Memory B cell (primary cell): ENCODE results near the gene ATF6.
A peak's percentile ranks its signal among the peaks of the same experiment; 100 is the strongest.

Source experiments
- ATAC-seq: fragments of 150-1000 bp; cut with Tn5 transposase; 2 replicates; pipeline ENCODE4 v1.10.0; 2021; ENCODE audit warnings: low read depth, mild to moderate bottlenecking, moderate library complexity
- DNase-seq, 2 donors: peaks; one replicate each; pipeline ENCODE4 v3.0.0; 2022; ENCODE audit warnings: low spot score in 2 of 2
- H3K27ac Mint-ChIP-seq: one replicate; pipeline ENCODE4 v1.8.0; 2022; ENCODE audit warnings: mild to moderate bottlenecking, moderate library complexity, mixed read lengths
- H3K27me3 Mint-ChIP-seq: one replicate; pipeline ENCODE4 v1.8.0; 2022; ENCODE audit warnings: mixed read lengths
- H3K36me3 Mint-ChIP-seq: one replicate; pipeline ENCODE4 v1.8.0; 2022; ENCODE audit warnings: mild to moderate bottlenecking, mixed read lengths
- H3K4me1 Mint-ChIP-seq: one replicate; pipeline ENCODE4 v1.8.0; 2022; ENCODE audit warnings: mixed read lengths
- H3K4me3 Mint-ChIP-seq: one replicate; pipeline ENCODE4 v1.8.0; 2022; ENCODE audit warnings: mild to moderate bottlenecking, moderate library complexity, mixed read lengths
- H3K9me3 Mint-ChIP-seq: one replicate; pipeline ENCODE4 v1.8.0; 2022; ENCODE audit warnings: mixed read lengths

ATF6 gene

DNA sequence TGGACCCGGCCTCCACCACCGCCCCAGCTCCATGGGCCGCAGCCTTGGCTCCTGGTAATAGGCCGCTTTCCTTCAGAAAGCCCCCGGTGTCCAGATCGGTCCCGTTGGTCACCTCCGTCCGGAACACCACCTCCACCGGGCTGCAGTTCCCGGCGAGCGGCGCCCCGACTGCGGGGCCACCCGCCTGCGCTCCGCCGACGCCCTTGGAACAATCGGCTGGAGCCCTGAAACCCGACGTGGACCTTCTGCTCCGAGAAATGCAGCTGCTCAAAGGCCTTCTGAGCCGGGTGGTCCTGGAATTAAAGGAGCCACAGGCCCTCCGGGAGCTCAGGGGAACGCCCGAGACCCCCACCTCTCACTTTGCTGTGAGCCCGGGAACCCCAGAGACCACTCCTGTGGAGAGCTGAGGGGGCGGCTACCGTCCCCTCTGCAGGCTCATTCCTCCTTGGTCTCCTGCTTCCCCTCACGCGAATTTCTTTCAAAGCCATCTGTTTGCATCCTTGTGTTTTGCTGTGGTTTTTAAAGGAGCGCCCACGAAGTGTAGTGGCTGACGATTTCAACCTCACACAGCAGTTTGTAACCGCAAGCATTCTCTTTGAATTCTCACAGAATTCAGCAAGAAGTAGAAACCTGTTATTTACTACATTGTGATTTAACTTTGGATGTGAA, 38.7 kb upstream of the ATF6 start:
- DNase-seq: peak in 1 of 2 donors; percentile 45
- no peaks in the 10 kb centered on the region for H3K36me3 Mint-ChIP-seq
- ATAC-seq: peak; percentile 7
- no peaks in the 10 kb centered on the region for H3K27me3 Mint-ChIP-seq
- peaks cover 32% of the 10 kb centered on the region for H3K4me1 Mint-ChIP-seq
- peak overlapping the region; percentile 90 for H3K27ac Mint-ChIP-seq
- H3K9me3 Mint-ChIP-seq: no peaks in the 10 kb centered on the region
- peak overlapping the region; percentile 97 for H3K4me3 Mint-ChIP-seq

DNA sequence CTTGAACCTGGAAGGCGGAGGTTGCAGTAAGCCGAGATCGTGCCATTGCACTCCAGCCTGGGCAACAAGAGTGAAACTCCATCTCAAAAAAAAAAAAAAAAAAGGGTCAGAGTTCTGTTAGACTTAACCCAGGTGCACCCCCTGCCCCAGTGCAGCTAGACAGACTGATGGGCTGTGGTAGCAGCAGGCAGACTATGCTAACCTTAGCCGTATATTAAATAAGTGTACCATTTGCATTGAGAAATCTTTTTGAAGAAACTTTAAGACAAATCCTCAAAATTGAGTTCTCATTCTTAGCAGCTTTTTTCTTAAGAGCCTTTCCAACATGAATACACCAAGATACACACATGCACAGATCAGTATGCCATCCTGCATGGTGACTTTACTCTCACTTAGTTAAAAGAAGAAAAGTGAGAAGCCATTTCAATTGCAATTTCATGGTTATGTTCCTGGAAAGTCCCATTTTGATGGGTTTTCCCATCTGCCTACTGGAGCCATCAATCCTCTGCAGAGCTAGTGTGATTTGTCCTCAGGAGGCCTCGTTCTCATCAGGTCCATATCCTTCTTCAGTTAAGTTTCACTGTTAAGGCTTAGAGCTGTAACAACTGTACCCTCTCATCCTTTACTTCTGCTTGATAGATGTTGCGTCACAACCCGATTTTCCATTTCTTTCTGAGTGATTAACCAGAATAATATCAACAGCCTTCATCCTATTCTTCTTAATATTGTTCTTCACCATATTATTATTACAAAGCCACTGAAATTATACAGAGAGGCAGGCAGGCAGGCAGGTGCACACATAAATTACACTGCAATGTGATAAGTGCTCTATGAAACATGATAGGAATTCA, 37.5 kb upstream of the ATF6 start:
- Mint-ChIP-seq H3K9me3 (no peaks in the 10 kb centered on the region), H3K36me3 (no peaks in the 10 kb centered on the region), H3K4me3 (no peak overlapping the region), H3K27me3 (no peaks in the 10 kb centered on the region), H3K4me1 (peaks cover 32% of the 10 kb centered on the region), H3K27ac (peak overlapping the region; percentile 17)
- no peak for DNase-seq
- ATAC-seq: no peak

DNA sequence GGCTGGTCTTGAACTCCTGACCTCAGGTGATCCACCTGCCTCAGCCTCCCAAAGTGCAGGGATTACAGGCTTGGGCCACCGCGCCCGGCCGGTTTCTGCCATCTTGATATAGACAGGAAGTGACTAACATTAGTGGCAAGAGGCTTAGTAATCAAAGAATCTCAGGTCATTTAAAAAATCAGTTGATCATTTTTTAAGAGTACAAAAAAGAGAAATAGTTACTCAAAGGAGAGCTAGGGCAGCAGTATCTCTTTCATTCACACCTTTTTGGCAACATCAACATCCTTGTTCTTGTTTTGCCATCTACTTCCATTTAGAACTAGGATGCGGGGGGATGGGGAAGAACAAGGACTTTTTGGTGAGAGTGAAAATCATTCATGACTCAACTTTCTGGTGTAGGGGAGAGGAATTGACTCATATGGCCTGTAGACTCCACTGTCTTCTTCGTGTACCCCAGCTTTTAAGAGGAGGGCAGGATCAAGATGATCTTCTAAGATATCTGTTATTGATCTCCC, 36.0 kb upstream of the ATF6 start:
- Mint-ChIP-seq H3K4me1 (peaks cover 26% of the 10 kb centered on the region), H3K9me3 (no peaks in the 10 kb centered on the region), H3K27me3 (no peaks in the 10 kb centered on the region), H3K36me3 (no peaks in the 10 kb centered on the region), H3K4me3 (no peak overlapping the region), H3K27ac (peak overlapping the region; percentile 45)
- no peak for DNase-seq
- no peak for ATAC-seq

DNA sequence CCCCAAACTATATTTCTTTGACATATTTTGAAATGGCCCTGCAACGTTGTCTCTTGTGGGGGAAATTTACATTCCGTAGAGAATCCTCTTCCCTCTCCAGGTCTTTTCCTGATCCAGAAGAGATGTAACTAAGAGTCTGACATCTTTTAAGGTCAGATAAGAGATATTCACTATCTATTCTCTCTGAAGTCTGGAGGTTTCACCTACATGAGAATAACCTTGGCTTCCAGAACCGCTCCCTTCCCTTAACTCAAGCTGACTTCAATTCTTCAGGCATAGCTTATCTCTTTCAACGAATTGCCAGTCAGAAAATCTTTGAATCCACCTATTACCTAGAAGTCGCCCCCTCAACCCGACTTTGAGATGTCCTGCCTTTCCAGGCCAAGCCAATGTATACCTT, 34.9 kb upstream of the ATF6 start:
- Mint-ChIP-seq H3K4me3 (no peak overlapping the region), H3K27me3 (no peaks in the 10 kb centered on the region), H3K27ac (no peak overlapping the region), H3K9me3 (no peaks in the 10 kb centered on the region), H3K4me1 (peaks cover 24% of the 10 kb centered on the region), H3K36me3 (no peaks in the 10 kb centered on the region)
- DNase-seq (no peak), ATAC-seq (no peak)

DNA sequence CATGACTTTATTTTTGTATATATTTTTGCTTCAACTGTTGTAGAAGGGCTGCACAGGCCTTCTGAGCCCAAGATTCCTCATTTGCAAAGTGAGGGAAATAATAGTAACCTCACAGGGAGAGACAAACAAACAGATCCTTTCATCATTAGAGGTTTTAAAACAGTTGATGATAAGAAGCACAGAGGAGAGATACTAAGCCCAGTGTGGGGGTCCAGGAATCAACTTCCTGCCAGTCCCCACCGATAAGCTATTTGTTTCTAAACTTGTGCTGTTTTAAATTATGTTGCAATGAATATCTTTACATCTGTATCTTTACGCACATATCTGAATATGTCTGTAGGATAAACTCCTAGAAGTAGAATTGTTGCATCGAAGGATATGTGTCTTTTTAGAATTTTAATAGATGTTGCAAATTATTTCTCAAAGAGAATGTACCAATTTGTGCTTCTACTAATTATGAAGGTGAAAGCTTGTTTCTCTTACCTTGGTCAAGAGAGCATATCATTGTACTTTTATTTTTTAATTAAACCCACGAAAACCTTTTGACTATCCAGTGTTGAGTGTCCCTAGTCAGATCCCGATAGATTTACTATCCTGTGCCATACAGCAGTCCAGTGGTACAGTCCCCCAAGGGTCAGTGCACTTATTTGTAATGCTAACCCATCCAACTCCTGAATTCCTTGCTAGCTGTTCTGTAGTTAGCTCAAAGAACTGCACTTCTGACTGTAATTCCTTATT, 34.0 kb upstream of the ATF6 start:
- DNase-seq (no peak), ATAC-seq (no peak)
- H3K27ac Mint-ChIP-seq: no peak overlapping the region
- no peaks in the 10 kb centered on the region for H3K27me3 Mint-ChIP-seq
- H3K4me1 Mint-ChIP-seq: peaks cover 26% of the 10 kb centered on the region
- no peaks in the 10 kb centered on the region for H3K36me3 Mint-ChIP-seq
- H3K4me3 Mint-ChIP-seq: no peak overlapping the region
- no peaks in the 10 kb centered on the region for H3K9me3 Mint-ChIP-seq

DNA sequence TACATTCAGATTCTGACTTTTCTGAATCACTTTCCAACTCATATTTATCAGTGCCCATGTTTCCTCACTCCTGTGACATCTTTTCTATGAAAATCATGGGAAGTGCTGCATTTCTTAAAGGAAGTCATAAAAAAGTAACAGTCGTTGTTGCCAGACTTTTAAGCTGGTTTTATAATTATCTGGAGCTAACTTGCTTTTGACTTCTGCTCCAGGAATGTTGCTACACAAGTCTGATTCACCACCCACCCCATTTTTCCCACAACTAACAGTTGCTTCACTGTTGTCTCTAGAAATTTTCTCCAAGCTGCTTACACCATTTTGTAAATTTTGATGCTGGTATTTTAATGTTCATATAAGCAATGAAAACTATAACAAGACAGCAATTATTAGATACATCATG, 32.6 kb upstream of the ATF6 start:
- DNase-seq (no peak), ATAC-seq (no peak)
- Mint-ChIP-seq H3K4me1 (peaks cover 21% of the 10 kb centered on the region), H3K36me3 (no peaks in the 10 kb centered on the region), H3K27me3 (no peaks in the 10 kb centered on the region), H3K9me3 (no peaks in the 10 kb centered on the region), H3K4me3 (no peak overlapping the region), H3K27ac (no peak overlapping the region)

DNA sequence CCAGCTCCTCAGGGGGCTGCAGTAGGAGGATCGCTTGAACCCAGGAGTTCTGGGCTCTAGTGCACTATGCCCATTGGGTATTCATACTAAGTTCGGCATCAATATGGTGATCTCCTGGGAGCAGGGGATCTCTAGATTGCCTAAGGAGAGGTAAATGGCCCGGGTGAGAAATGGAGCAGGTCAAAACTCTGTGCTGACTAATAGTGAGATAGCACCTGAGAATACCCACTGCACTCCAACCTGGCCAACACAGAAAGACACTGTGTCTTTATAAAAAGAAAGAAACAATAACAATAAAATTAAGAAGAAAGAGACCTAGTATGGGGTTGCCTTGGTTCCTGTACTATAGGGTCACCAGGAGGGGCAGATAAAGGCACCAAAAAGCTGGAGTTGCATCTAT, 30.3 kb upstream of the ATF6 start:
- no peak overlapping the region for H3K4me3 Mint-ChIP-seq
- H3K36me3 Mint-ChIP-seq: no peaks in the 10 kb centered on the region
- ATAC-seq (no peak), DNase-seq (no peak)
- H3K27me3 Mint-ChIP-seq: no peaks in the 10 kb centered on the region
- no peaks in the 10 kb centered on the region for H3K9me3 Mint-ChIP-seq
- peaks cover 33% of the 10 kb centered on the region for H3K4me1 Mint-ChIP-seq
- no peak overlapping the region for H3K27ac Mint-ChIP-seq

DNA sequence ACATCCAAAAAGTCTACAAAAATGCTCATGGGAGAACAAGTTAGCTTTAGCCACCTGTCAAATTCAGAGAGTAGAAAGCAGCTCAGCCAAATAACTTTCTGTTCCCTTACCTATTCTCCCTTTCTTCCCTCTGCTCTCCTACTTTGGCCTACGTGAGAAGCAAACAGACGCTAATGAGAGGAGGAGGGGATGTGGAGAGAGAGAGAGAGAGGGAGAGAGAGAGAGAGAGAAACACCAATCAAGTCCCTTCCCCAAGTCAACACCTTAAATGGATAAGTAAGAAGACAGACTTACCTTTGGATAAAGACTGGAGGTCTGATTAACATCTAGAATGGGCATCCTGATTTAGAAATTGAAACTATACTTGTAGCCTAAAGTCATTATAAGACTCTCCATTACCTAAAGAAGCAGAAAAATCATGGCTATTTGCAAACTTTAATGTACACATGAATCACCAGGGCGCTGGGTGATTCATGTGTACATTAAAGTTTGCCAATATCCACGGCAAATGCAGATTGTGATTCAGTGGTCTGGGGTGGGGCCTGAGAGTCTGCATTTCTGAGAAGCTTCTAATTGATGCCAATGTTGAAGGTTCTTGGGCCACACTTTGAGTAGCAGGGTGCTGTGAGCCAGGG, 29.7 kb upstream of the ATF6 start:
- peak overlapping the region; percentile 50 for H3K27ac Mint-ChIP-seq
- DNase-seq: no peak

DNA sequence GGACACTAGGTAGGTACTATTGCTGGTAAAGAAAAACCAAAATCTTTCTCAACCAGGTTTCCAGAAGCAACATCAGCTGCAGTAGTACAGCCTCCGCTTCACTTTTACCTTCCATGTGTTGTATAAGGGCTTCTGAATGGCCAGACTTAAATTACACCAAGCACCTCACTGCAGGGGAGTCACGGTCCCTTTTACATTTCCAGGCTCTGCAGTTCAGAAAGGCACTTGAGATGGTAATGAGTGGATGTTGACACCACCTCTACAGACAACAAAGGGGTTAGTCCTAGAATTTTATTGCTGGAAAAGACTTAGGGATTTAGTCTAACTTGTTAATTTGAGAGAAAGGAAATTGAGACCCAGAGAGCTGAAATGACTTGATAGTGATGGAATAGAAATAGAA, 28.5 kb upstream of the ATF6 start:
- ATAC-seq (no peak), DNase-seq (no peak)
- Mint-ChIP-seq H3K27me3 (no peaks in the 10 kb centered on the region), H3K27ac (no peak overlapping the region), H3K9me3 (no peaks in the 10 kb centered on the region), H3K4me3 (no peak overlapping the region), H3K36me3 (no peaks in the 10 kb centered on the region), H3K4me1 (peaks cover 38% of the 10 kb centered on the region)

More for the DNA sequence above, 29.7 kb upstream of the ATF6 start:
- H3K36me3 Mint-ChIP-seq: no peaks in the 10 kb centered on the region
- H3K4me3 Mint-ChIP-seq: no peak overlapping the region
- no peaks in the 10 kb centered on the region for H3K27me3 Mint-ChIP-seq
- no peaks in the 10 kb centered on the region for H3K9me3 Mint-ChIP-seq
- no peak for ATAC-seq
- peaks cover 37% of the 10 kb centered on the region for H3K4me1 Mint-ChIP-seq

DNA sequence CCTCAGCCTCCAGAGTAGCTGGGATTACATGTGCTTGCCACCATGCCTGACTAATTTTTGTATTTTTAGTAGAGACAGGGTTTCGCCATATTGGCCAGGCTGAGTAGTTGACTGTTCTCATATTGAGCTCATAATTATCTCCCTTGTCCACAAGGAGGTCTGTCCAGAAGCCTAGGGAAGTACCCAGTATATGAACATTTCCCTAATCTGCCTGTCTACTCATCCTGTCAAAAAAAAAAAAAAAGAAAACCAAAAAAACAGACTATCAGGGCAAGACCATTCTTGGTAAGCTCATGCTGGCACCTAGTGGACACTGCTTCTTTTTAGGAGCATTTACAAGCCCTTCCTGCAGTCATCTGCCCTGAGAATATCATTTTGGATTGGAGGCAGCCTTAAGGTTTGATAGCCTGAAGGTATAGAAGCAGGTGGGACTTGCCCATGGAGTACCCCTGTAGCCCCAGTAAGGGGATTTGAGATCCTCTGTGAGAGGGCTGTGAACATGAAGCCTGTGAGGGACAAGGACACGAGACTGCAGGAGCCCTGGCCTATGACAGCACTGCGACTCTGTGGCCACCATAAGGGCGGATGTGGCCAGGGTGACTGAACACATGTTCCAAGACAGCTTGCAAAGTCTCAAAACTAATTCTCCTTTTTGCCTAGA, 27.4 kb upstream of the ATF6 start:
- H3K4me3 Mint-ChIP-seq: peak overlapping the region; percentile 73
- no peaks in the 10 kb centered on the region for H3K36me3 Mint-ChIP-seq
- DNase-seq (peak; percentile 42 to 43), ATAC-seq (peak; percentile 65)
- peaks cover 38% of the 10 kb centered on the region for H3K4me1 Mint-ChIP-seq
- H3K9me3 Mint-ChIP-seq: no peaks in the 10 kb centered on the region
- peak overlapping the region; percentile 87 for H3K27ac Mint-ChIP-seq
- H3K27me3 Mint-ChIP-seq: no peaks in the 10 kb centered on the region

DNA sequence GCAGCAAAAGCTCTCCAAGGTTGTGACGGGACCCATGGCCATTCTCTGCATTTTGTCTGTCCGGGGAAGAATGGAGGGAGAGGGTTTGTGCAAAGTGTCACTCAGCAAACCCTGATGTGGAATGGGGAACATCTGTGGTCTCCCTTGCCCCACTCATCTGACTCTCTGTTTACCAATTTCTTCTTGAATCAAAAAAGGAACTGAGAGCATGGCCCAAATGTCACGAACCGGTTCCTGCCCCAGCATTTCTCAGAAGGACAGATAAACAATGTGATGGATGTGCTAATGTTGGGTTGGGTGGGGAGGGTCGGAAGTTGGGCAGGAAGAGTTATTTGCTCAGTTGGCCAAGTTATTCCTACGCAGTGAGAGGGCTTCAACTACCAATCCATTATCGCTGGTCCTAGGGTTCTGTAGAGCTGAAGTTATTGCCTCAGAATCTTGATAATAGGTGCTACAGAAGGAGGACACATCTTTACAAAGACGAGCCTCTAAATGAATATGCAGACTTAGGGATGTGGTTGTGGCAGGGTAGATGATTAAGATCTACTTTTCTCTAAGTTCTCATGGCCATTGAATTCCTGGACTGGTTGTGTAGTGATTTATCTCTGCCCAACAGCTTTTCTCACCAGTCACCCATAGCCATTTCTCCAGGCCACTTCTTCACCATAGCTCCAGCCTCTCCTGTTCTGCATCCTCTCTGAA, 26.1 kb upstream of the ATF6 start:
- Mint-ChIP-seq H3K36me3 (no peaks in the 10 kb centered on the region), H3K9me3 (no peaks in the 10 kb centered on the region), H3K27ac (peak overlapping the region; percentile 87), H3K4me1 (peaks cover 38% of the 10 kb centered on the region), H3K27me3 (peaks cover 2% of the 10 kb centered on the region), H3K4me3 (peak overlapping the region; percentile 73)
- ATAC-seq (peak; percentile 61), DNase-seq (peak in 1 of 2 donors; percentile 31)

DNA sequence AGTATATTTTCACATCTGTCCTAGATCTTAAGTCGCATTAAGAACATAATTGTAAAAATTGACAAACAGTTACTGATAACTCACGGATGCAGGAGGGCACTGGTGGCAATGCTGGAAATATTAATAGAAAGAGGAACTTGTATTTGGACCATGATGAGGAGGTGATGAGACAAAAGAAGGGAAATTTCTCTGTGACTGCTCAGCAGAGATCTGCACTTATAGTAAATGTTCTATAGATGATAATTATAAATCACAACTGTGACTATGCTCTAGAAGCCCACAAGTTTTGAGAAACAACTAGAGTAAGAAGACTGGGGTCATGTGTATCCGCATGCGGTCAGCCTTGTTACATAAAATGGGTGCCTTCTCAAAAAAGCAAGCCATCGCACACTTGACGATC, 25.2 kb upstream of the ATF6 start:
- ATAC-seq (peak; percentile 40), DNase-seq (no peak)
- Mint-ChIP-seq H3K27me3 (peaks cover 2% of the 10 kb centered on the region), H3K27ac (peak overlapping the region; percentile 87), H3K4me1 (peaks cover 36% of the 10 kb centered on the region), H3K4me3 (peak overlapping the region; percentile 73), H3K36me3 (no peaks in the 10 kb centered on the region), H3K9me3 (no peaks in the 10 kb centered on the region)

DNA sequence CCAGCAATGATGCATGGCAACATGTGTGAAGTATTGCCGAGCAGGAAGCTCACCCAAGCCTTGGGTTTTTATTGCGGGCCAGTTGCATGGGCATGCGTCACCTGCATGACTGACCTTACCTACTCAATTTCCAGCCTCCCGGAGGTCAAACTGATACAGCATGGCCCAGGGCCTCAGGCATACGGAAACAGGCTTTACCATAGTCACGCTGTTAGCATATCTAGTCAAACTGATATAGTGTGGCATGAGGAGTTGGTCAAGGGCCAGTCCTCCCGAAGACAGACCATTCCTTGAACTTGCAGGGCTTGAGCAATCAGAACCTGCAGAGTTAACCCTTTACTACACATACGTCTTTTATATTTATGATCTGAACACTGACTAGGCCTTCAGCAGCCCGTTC, 22.9 kb upstream of the ATF6 start:
- H3K4me3 Mint-ChIP-seq: no peak overlapping the region
- peaks cover 43% of the 10 kb centered on the region for H3K4me1 Mint-ChIP-seq
- ATAC-seq: no peak
- H3K36me3 Mint-ChIP-seq: no peaks in the 10 kb centered on the region
- H3K9me3 Mint-ChIP-seq: no peaks in the 10 kb centered on the region
- no peak overlapping the region for H3K27ac Mint-ChIP-seq
- peaks cover 2% of the 10 kb centered on the region for H3K27me3 Mint-ChIP-seq
- DNase-seq: no peak
